ENCODE results near the gene CFAP410.

CFAP410 gene

DNA sequence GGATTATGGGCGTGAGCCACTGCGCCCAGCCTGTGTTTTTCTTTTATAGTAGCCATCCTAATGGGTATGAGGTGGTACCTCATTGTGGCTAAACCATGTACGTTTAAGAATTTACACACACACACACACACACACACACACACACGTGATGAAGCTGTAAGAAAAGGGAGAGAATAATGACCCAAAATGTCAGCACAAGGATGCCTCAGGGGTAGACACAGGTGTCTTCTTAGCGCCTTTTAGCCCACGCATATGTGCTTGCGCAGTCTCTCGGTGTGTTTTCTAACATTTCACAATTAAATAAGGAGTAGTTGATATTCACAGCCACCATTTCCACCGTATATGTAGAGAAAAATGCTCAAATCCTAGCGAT lies 40.1 kb downstream of the CFAP410 start:
- DNase-seq (no peak), ATAC-seq (no peak)
- H3K27ac Mint-ChIP-seq = peak overlapping the region; percentile 93
- no peaks in the 10 kb centered on the region for H3K27me3 Mint-ChIP-seq
- no peaks in the 10 kb centered on the region for H3K9me3 Mint-ChIP-seq
- peak overlapping the region; percentile 85 for H3K4me3 Mint-ChIP-seq
- H3K36me3 Mint-ChIP-seq (ENCODE audit: low read depth) = peaks cover 4% of the 10 kb centered on the region
- H3K4me1 Mint-ChIP-seq = peaks cover 57% of the 10 kb centered on the region

DNA sequence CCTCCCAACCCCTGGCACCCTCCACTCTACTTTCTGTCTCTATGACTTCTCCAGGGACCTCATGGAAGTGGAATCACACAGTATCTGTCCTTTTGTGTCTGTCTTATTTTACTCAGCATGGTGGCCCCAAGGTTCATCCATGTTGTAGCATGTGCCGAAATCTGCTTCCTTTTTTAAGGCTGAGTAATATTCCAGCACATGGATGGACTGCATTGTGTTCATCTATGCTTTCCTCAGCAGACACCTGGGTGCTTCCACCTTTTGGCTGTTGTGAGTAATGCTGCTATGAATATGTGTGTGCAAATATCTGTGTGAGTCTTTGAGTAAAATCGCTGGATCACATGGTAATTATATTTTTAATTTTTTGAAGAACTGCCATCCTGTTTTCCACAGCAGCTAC lies 40.9 kb downstream of the CFAP410 start:
- DNase-seq (no peak), ATAC-seq (no peak)
- Mint-ChIP-seq H3K9me3 (no peaks in the 10 kb centered on the region), H3K27ac (peak overlapping the region; percentile 67), H3K4me1 (peaks cover 49% of the 10 kb centered on the region), H3K27me3 (no peaks in the 10 kb centered on the region), H3K4me3 (peak overlapping the region; percentile 21), H3K36me3 (ENCODE audit: low read depth) (peaks cover 2% of the 10 kb centered on the region)

DNA sequence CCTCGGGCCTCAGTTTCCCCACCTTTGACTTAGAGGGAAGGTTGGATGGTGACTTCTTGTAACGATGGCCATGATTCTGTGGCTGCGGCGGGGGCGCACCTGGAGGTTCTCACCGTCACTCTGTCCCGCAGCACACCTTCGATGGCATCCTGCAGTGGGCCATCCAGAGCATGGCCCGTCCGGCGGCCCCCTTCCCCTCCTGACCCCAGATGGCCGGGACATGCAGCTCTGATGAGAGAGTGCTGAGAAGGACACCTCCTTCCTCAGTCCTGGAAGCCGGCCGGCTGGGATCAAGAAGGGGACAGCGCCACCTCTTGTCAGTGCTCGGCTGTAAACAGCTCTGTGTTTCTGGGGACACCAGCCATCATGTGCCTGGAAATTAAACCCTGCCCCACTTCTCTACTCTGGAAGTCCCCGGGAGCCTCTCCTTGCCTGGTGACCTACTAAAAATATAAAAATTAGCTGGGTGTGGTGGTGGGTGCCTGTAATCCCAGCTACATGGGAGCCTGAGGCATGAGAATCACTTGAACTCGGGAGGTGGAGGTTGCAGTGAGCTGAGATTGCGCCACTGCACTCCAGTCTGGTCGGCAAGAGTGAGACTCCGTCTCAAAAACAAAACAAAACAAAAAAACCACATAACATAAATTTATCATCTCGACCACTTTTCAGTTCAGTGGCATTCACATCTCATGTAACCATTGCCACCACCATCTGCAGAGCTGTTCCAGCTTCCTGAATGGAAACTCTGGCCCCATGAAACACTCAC lies 41.5 kb downstream of the CFAP410 start:
- DNase-seq = peak; percentile 82
- peaks cover 2% of the 10 kb centered on the region for H3K36me3 Mint-ChIP-seq (ENCODE audit: low read depth)
- H3K9me3 Mint-ChIP-seq = no peaks in the 10 kb centered on the region
- H3K27ac Mint-ChIP-seq = peak overlapping the region; percentile 67
- no peaks in the 10 kb centered on the region for H3K27me3 Mint-ChIP-seq
- H3K4me3 Mint-ChIP-seq = peak overlapping the region; percentile 21
- peak; percentile 55 for ATAC-seq
- peaks cover 46% of the 10 kb centered on the region for H3K4me1 Mint-ChIP-seq

DNA sequence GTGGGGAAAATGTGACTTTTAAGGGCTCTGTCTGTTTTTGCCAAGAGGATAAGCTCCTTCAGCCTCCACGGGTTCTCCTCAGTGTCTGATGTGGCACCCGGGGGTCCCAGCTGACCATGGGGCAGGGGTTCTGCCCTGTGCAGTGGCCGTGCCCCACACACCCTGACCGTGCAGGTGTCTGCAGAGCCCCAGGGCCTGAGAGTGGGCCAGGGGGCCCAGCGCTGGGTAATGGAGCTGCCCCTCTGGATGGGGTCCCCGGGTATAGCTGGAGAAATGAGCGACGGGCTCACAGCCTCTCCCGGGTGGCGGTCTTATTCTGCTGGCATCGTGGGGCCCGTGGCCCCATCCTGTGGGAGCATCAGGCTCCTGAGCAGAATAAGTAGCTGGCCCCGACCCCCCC lies 42.3 kb downstream of the CFAP410 start:
- DNase-seq = no peak
- no peaks in the 10 kb centered on the region for H3K9me3 Mint-ChIP-seq
- H3K27me3 Mint-ChIP-seq = no peaks in the 10 kb centered on the region
- H3K27ac Mint-ChIP-seq = no peak overlapping the region
- H3K36me3 Mint-ChIP-seq (ENCODE audit: low read depth) = peaks cover 2% of the 10 kb centered on the region
- H3K4me1 Mint-ChIP-seq = peaks cover 40% of the 10 kb centered on the region
- no peak for ATAC-seq
- no peak overlapping the region for H3K4me3 Mint-ChIP-seq

DNA sequence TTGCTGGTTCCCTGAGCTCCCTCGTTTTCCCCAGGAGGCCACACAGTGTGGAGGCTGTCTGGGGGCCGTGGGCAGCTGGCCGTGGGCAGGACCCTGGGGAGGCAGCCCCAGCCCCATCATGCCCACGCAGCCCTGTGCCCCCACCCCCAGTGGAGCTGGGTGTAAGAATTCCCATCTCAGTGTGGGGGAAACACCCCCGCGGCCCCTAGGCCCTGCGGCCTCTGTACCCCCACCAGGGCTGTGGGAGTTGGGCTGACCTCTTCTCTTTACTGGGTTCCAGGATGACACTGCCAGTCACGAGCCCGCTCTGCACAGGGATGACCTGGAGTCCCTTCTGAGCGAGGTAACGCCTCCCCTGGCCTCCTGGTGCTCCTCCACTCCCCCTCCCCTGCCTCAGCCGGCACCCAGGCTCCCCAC lies 43.1 kb downstream of the CFAP410 start:
- Mint-ChIP-seq H3K27ac (no peak overlapping the region), H3K9me3 (no peaks in the 10 kb centered on the region), H3K27me3 (no peaks in the 10 kb centered on the region), H3K4me3 (no peak overlapping the region), H3K36me3 (ENCODE audit: low read depth) (peaks cover 2% of the 10 kb centered on the region), H3K4me1 (peaks cover 33% of the 10 kb centered on the region)
- ATAC-seq (no peak), DNase-seq (no peak)

DNA sequence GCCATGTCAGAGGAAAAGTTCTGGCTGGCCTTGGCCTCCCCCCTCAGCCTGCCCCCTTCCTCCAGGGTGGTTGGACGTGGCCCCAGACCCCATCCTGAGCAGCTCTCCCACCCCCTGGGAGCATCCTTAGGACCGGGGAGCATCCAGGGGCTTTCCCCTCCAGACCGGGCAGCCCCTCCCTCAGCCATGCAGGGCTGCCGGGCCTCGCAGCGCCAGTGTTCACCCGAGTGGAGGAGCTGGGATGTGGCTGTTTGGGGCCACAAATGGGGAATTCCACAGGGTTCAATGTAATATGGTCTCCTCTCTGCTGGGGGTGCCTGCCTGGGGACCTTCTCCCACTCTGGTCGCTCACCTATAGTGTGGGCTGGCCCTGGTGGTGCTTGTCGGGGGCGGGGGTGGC lies 43.5 kb downstream of the CFAP410 start:
- DNase-seq (no peak), ATAC-seq (no peak)
- Mint-ChIP-seq H3K4me1 (peaks cover 28% of the 10 kb centered on the region), H3K27ac (no peak overlapping the region), H3K27me3 (no peaks in the 10 kb centered on the region), H3K36me3 (ENCODE audit: low read depth) (no peaks in the 10 kb centered on the region), H3K9me3 (no peaks in the 10 kb centered on the region), H3K4me3 (no peak overlapping the region)

DNA sequence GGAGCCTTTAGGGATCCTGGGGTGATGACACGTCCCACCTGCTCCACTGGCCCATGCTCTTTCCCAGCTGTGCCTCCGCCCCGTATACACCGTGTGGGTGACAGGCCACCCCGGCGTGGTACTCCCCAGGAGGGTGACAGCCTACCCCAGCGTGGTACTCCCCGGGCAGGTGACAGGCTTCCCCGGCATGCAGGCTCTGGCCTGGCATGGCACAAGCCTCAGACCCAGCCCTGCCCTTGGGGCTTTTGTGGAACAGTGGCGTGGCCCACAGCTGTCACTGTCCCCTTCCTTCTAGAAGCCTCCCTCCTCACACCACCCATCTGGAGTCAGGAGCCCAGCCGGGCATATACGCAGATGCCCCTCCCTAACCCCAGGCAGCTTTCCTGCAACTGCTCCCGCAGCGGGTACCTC lies 44.0 kb downstream of the CFAP410 start:
- Mint-ChIP-seq H3K36me3 (ENCODE audit: low read depth) (no peaks in the 10 kb centered on the region), H3K4me3 (no peak overlapping the region), H3K4me1 (peaks cover 28% of the 10 kb centered on the region), H3K27me3 (no peaks in the 10 kb centered on the region), H3K27ac (no peak overlapping the region), H3K9me3 (no peaks in the 10 kb centered on the region)
- DNase-seq = no peak
- ATAC-seq = no peak

DNA sequence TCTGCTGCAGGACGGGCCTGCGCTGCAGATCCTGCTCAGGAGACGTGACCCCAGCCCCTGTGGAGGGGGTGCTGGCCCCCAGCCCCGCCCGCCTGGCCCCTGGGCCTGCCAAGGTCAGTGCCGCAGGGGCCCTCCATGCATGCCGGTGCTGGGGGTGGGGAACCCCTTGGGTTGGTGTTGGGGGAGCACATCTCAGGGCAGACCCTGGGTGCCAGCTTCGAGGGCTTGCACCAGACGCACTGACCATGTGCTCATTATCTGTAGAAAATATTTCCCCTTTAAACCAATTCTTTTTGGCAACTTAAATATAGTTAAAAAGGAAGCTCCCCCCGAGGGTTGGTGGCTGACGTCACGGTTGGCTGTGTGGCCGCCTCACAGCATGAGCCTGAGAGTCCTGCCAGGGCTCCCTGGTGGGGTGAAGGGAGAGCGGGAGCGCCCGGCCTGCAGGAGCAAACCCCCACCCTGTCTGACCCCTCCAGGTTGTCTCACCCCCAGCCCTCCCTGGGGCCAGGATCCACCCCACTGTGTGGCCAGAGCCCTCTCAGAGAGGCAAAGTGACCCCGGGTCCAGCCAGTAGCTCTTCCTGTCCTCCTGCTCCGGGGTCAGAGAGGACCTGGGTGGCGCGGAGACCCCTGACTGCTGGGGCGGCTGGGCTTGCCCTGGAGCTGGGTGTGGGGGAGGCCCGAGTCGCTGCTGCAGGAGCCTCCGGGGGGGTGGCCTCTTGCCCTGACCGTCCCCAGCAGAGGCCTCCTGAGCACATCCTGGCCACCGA lies 44.6 kb downstream of the CFAP410 start:
- no peaks in the 10 kb centered on the region for H3K27me3 Mint-ChIP-seq
- no peak overlapping the region for H3K27ac Mint-ChIP-seq
- DNase-seq = no peak
- H3K36me3 Mint-ChIP-seq (ENCODE audit: low read depth) = no peaks in the 10 kb centered on the region
- no peak overlapping the region for H3K4me3 Mint-ChIP-seq
- peaks cover 28% of the 10 kb centered on the region for H3K4me1 Mint-ChIP-seq
- no peak for ATAC-seq
- no peaks in the 10 kb centered on the region for H3K9me3 Mint-ChIP-seq

DNA sequence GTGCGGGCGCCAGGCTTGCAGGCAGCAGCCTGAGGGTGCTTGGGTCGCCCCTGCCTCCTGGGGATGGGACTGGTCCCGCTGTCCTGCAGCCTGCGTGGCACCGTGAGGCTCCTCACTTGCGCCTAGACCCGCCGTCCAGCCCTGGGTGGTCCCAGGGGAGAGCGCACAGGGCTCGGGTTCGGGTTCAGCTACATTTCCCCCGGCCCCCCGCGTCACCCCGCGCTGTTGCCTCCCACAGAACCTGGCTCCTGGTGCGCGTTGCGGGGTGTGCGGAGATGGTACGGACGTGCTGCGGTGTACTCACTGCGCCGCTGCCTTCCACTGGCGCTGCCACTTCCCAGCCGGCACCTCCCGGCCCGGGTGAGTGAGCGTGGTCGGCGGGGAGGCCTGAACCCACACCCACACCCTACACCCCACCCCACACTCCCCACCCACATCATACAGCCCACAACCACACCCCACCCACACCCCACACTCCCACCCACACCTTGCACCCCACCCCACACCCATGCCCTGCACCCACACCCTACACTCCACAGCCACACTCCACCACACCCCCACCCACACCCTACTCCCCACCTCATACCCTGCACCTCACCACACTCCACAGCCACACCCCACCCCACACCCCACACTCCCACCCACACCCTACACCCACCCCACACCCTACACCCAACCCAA lies 45.5 kb downstream of the CFAP410 start:
- no peak overlapping the region for H3K4me3 Mint-ChIP-seq
- ATAC-seq = no peak
- peaks cover 22% of the 10 kb centered on the region for H3K4me1 Mint-ChIP-seq
- no peaks in the 10 kb centered on the region for H3K36me3 Mint-ChIP-seq (ENCODE audit: low read depth)
- H3K9me3 Mint-ChIP-seq = no peaks in the 10 kb centered on the region
- no peaks in the 10 kb centered on the region for H3K27me3 Mint-ChIP-seq
- no peak overlapping the region for H3K27ac Mint-ChIP-seq
- DNase-seq = no peak

DNA sequence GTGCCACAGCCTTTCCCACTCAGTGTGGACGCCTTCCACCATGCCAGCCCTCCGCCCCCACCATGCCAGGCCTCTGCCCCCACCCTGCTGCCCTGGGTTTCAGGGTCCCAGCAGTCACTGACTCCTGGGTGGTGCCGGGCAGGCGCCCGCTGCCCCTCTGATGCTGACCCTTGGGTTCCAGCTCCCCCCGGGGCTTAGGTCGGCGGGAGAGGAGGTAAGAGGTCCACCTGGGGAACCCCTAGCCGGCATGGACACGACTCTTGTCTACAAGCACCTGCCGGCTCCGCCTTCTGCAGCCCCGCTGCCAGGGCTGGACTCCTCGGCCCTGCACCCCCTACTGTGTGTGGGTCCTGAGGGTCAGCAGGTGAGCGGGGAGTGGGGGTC lies 46.4 kb downstream of the CFAP410 start:
- no peaks in the 10 kb centered on the region for H3K9me3 Mint-ChIP-seq
- DNase-seq (no peak), ATAC-seq (no peak)
- no peak overlapping the region for H3K27ac Mint-ChIP-seq
- no peaks in the 10 kb centered on the region for H3K27me3 Mint-ChIP-seq
- no peaks in the 10 kb centered on the region for H3K36me3 Mint-ChIP-seq (ENCODE audit: low read depth)
- no peak overlapping the region for H3K4me3 Mint-ChIP-seq
- H3K4me1 Mint-ChIP-seq = peaks cover 13% of the 10 kb centered on the region

DNA sequence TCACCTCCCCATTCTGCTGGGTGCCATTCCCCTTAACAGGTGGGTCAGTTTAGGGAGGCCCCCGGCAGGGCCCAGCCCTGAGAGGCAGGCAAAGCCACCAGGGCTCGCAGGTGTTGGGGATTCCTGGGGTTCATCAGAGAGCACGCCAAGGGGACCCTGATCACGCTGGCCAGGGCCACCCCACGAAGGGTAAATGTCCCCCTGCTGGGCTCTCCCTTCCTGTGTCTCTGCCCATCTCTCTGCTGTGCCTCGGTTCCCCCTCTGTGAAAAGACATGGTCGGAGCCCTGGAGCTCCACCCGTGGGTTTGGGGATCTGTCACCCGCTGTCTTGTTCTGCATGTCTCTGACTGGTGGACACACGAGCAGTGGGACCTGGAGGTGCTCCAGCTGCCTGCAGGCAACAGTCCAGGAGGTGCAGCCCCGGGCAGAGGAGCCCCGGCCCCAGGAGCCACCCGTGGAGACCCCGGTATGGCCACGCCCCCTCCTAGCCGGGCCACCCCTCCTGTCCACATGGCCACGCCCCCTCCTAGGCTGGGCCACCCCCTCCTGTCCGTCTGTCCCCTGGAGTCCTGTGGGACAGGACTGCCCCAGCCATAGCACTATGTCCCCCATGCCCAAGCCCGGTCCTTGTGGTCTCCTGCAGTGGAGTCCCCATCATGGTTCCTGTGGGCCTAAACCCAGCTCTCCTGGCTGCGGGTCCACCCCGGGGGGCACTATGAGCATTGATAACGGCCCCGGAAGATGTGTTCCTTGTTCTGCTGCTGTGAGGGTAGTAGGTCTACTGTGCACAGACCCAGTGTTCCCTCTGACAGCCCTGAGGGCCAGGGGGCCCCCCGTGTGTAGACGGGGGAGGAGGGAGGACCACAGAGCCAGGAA lies 47.0 kb downstream of the CFAP410 start:
- H3K27ac Mint-ChIP-seq = no peak overlapping the region
- H3K36me3 Mint-ChIP-seq (ENCODE audit: low read depth) = no peaks in the 10 kb centered on the region
- H3K9me3 Mint-ChIP-seq = no peaks in the 10 kb centered on the region
- no peaks in the 10 kb centered on the region for H3K27me3 Mint-ChIP-seq
- no peak for DNase-seq
- peaks cover 6% of the 10 kb centered on the region for H3K4me1 Mint-ChIP-seq
- ATAC-seq = no peak
- no peak overlapping the region for H3K4me3 Mint-ChIP-seq

DNA sequence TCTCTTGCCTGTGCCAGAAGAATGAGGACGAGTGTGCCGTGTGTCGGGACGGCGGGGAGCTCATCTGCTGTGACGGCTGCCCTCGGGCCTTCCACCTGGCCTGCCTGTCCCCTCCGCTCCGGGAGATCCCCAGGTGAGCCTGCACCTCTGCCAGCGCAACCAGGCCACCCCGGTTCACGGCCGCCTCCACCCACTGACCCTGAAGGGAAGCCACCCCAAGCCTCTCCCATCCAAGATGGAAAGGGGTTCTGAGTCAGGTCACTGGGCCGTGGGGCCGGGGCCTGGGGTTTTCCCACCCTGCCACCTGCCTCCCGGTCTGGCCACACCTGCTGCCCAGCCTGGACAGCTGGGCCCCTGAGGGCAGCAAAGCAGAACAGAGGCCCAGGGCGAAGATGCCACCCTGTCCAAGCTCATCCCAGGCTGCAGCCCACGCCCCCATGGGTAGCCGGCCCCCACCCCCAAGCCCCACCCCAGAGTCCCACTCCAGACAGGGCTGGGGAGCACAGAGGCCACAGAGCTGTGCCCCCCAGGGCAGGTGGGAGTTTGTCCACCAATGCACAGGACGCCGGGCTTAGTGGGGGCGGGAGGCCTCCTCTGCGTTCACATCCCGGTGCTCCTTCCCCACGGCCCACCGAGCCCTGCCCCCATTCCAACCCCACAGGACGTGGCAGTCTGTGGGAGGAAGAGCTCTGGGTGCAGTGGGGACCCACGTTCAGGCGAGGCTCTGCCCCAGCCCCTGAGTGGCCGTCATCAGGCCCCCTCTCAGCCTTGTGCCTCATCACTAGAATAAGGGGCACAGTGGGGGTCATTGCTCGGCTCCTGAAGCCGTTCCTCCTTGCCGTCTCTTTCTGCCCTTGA lies 47.9 kb downstream of the CFAP410 start:
- H3K27me3 Mint-ChIP-seq = no peaks in the 10 kb centered on the region
- ATAC-seq = no peak
- no peaks in the 10 kb centered on the region for H3K36me3 Mint-ChIP-seq (ENCODE audit: low read depth)
- no peaks in the 10 kb centered on the region for H3K9me3 Mint-ChIP-seq
- H3K27ac Mint-ChIP-seq = no peak overlapping the region
- peaks cover 6% of the 10 kb centered on the region for H3K4me1 Mint-ChIP-seq
- no peak overlapping the region for H3K4me3 Mint-ChIP-seq
- no peak for DNase-seq

DNA sequence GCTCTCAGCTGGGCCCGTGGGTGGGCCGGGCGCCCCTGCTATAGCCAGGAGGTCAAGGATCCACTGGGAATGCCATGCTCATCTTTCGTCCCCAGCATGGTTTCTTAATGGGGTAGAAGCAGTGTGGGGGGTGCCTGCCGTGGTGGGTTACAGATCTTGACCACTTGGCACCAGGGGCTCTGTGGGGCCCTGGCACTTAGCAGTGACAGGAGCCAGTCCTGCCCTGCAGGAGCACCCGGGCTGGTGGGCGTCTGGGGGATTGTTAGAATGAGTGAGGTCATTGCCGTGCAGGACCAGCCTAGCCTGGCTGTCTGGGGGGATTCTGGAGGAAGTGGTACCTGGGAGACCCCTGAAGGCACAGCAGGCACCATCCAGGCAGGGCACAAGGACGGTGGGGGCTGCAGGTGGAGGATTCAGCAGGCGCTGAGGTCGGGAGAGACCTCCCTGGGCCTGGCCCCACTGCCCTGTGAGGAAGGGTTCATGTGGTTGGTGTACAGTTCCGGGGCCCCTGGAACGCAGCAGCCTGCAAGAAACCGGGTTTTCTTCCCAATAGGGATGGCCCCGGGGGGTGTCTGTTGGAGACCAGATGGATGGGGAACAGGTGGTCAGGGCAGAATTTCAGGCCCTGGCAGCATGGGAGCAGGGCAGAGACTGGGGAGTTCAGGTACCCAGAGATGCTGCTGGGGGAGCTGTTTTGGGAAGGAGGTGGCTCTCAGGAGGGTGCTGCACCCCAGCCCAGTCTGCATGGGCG lies 48.7 kb downstream of the CFAP410 start:
- no peaks in the 10 kb centered on the region for H3K9me3 Mint-ChIP-seq
- no peak for ATAC-seq
- no peak overlapping the region for H3K4me3 Mint-ChIP-seq
- no peaks in the 10 kb centered on the region for H3K27me3 Mint-ChIP-seq
- DNase-seq = no peak
- H3K4me1 Mint-ChIP-seq = peaks cover 6% of the 10 kb centered on the region
- no peaks in the 10 kb centered on the region for H3K36me3 Mint-ChIP-seq (ENCODE audit: low read depth)
- no peak overlapping the region for H3K27ac Mint-ChIP-seq

Data from activated naive CD8-positive, alpha-beta T cell treated with anti-CD3 and anti-CD28 coated beads, Interleukin-2, amount 50 U/mL, for 24 hours (primary cell).